HS-27A (cell line): ENCODE data around the gene GEMIN4.
"Not testable (repeated sequence)": the region's sequence is repeated elsewhere in the genome, so short reads cannot be mapped to it uniquely, and the experiment has no call there.

ENCODE experiments used
- DNase-seq: peaks from one replicate; pipeline ENCODE4 v3.0.0-alpha.2; 2012; ENCODE audit warnings: low read depth, missing footprints

GEMIN4 gene

GRCh38 chr17:778096-778495 is 26.0 kb upstream of the GEMIN4 start:
- no peak for DNase-seq

GRCh38 chr17:774313-774584 is 22.2 kb upstream of the GEMIN4 start:
- DNase-seq, result no peak

GRCh38 chr17:773467-774312 is 21.6 kb upstream of the GEMIN4 start:
- no peak for DNase-seq

GRCh38 chr17:773016-773415 is 21.0 kb upstream of the GEMIN4 start:
- DNase-seq, result no peak

GRCh38 chr17:767076-767475 is 15.0 kb upstream of the GEMIN4 start:
- no peak for DNase-seq

GRCh38 chr17:760371-760770 is 8.3 kb upstream of the GEMIN4 start:
- DNase-seq, result no peak

GRCh38 chr17:759964-760363 is 7.9 kb upstream of the GEMIN4 start:
- DNase-seq, result no peak

- DNase-seq, result not testable (repeated sequence)
Observed at GRCh38 chr17:756010-756567, 4.0 kb upstream of the GEMIN4 start.

- not testable (repeated sequence) for DNase-seq
Observed at GRCh38 chr17:755319-755961, 3.4 kb upstream of the GEMIN4 start.

- no peak for DNase-seq
Observed at GRCh38 chr17:753418-753817, 1.4 kb upstream of the GEMIN4 start.

GRCh38 chr17:752620-753219 is 656 bp upstream of the GEMIN4 start:
- DNase-seq, result no peak

GRCh38 chr17:751269-752001 is 629 bp downstream of the GEMIN4 start:
- no peak for DNase-seq

GRCh38 chr17:750431-751037 is 1.5 kb downstream of the GEMIN4 start:
- no peak for DNase-seq

GRCh38 chr17:749359-749758 is 2.7 kb downstream of the GEMIN4 start:
- DNase-seq, result not testable (repeated sequence)

GRCh38 chr17:748604-749003 is 3.5 kb downstream of the GEMIN4 start:
- not testable (repeated sequence) for DNase-seq

- DNase-seq, result no peak
Observed at GRCh38 chr17:746783-747629, 5.1 kb downstream of the GEMIN4 start.

- no peak for DNase-seq
Observed at GRCh38 chr17:746181-746580, 5.9 kb downstream of the GEMIN4 start.

- no peak for DNase-seq
Observed at GRCh38 chr17:745406-745805, 6.7 kb downstream of the GEMIN4 start.

- no peak for DNase-seq
Observed at GRCh38 chr17:744937-745336, 7.1 kb downstream of the GEMIN4 start.

- DNase-seq, result no peak
Observed at GRCh38 chr17:743139-743538, 8.9 kb downstream of the GEMIN4 start.
